Subcutaneous adipose tissue (tissue), 4 donors: ENCODE measurements around the gene TSKU. TPM values are rescaled to one million over a fixed set of nuclear protein-coding genes. Genes with fewer than 3 reads are reported as not detected.

Experiments used
- CTCF ChIP-seq: fragments of 450-650 bp; IDR thresholded peaks from one replicate; pipeline ENCODE4 v1.5.1; 2016; ENCODE audit warnings: low read depth, mild to moderate bottlenecking, control low read depth, antibody characterized with exemption, moderate library complexity
- total RNA-seq, 4 donors: library from RNA; depleted of rRNA; stranded (reverse); fragments of >200 nt; gene quantifications; one replicate each; pipeline ENCODE4 v1.1.0, GENCODE V29; 2016

TSKU gene
- total RNA-seq, 4 donors from 2014 or later, result 78.9 to 385 (median 157) TPM

GRCh38 chr11:76798202-76798581 is 15.0 kb downstream of the TSKU start:
- no peak for TF ChIP-seq CTCF

GRCh38 chr11:76798671-76799065 is 15.5 kb downstream of the TSKU start:
- no peak for TF ChIP-seq CTCF

GRCh38 chr11:76799066-76799804 is 16.1 kb downstream of the TSKU start:
- TF ChIP-seq CTCF, result no peak

GRCh38 chr11:76800466-76801200 is 17.5 kb downstream of the TSKU start:
- no peak for TF ChIP-seq CTCF

- TF ChIP-seq CTCF, result no peak
These were observed 18.1 kb downstream of the TSKU start for GRCh38 chr11:76801225-76801624.

- no peak for TF ChIP-seq CTCF
These were observed 18.6 kb downstream of the TSKU start for GRCh38 chr11:76801736-76802135.

GRCh38 chr11:76802151-76802550 is 19.0 kb downstream of the TSKU start:
- TF ChIP-seq CTCF, result no peak
